Upper lobe of left lung (tissue), 4 donors: Measurements from ENCODE around the gene RNFT2.
"Not testable (repeated sequence)": the region's sequence is repeated elsewhere in the genome, so short reads cannot be mapped to it uniquely, and the experiment has no call there.

Source experiments
- EP300 ChIP-seq, 4 donors: sonication (generic); formaldehyde crosslinking; IDR thresholded peaks; one replicate each; pipeline ENCODE4 v1.5.1; 2017; ENCODE audit warnings: antibody characterized with exemption in 4 of 4, control low read depth in 2 of 4
- POLR2A ChIP-seq, 4 donors: fragments of 450-650 bp; IDR thresholded peaks; one replicate each; pipeline ENCODE4 v1.5.1; 2016 to 2017; ENCODE audit warnings: antibody characterized with exemption in 4 of 4, mild to moderate bottlenecking in 2 of 4
- POLR2AphosphoS5 ChIP-seq, 2 donors: sonication (generic); formaldehyde crosslinking; IDR thresholded peaks; one replicate each; pipeline ENCODE4 v1.5.1; 2017; ENCODE audit warnings: antibody characterized with exemption in 2 of 2
- TF ChIP-seq, protein P1 (sequence below), 6 experiments: fragments of 450-650 bp in 4 of 6; fragments of 200-600 bp in 2 of 6; sonication (generic) in 2 of 6; IDR thresholded peaks; one replicate each; pipeline ENCODE4 v1.5.1; 2016 to 2019; ENCODE audit warnings: antibody characterized with exemption in 6 of 6

GRCh38 chr12:116754783-116755182 lies 16.7 kb downstream of the RNFT2 start:
- not testable (repeated sequence) for TF ChIP-seq POLR2A, POLR2AphosphoS5, EP300 (IDR thresholded peaks at IDR 0.05)
- TF ChIP-seq, protein P1, sequence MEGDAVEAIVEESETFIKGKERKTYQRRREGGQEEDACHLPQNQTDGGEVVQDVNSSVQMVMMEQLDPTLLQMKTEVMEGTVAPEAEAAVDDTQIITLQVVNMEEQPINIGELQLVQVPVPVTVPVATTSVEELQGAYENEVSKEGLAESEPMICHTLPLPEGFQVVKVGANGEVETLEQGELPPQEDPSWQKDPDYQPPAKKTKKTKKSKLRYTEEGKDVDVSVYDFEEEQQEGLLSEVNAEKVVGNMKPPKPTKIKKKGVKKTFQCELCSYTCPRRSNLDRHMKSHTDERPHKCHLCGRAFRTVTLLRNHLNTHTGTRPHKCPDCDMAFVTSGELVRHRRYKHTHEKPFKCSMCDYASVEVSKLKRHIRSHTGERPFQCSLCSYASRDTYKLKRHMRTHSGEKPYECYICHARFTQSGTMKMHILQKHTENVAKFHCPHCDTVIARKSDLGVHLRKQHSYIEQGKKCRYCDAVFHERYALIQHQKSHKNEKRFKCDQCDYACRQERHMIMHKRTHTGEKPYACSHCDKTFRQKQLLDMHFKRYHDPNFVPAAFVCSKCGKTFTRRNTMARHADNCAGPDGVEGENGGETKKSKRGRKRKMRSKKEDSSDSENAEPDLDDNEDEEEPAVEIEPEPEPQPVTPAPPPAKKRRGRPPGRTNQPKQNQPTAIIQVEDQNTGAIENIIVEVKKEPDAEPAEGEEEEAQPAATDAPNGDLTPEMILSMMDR (IDR thresholded peaks at IDR 0.05): not testable (repeated sequence)
